GM23338 (cell line): Measurements from ENCODE around the gene EYS.

ENCODE experiments used
- CREB1 ChIP-seq: fragments of 250-450 bp; sonication (Bioruptor Pico); IDR thresholded peaks from 2 replicates; pipeline ENCODE4 v1.5.0; 2020; ENCODE audit warnings: low read depth, mild to moderate bottlenecking, moderate library complexity
- CTCF ChIP-seq, 2 experiments: fragments of 200-600 bp in 1 of 2; sonication (generic) in 1 of 2; conservative IDR thresholded peaks; 2 replicates each; pipeline versions ENCODE4 v1.5.1 to v1.6.1; 2016 to 2017; ENCODE audit warnings: antibody characterized with exemption in 2 of 2, low read depth in 2 of 2, mild to moderate bottlenecking in 2 of 2, moderate library complexity in 1 of 2
- ETS1 ChIP-seq: IDR thresholded peaks from 2 replicates; pipeline ENCODE4 v1.6.1; 2016; ENCODE audit warnings: antibody characterized with exemption
- EZH2 ChIP-seq: fragments of 200-600 bp; sonication (generic); IDR thresholded peaks from one replicate; pipeline ENCODE4 v1.8.0; 2017; ENCODE audit warnings: antibody characterized with exemption, mild to moderate bottlenecking, low read depth; ENCODE audit not compliant: unreplicated experiment
- POLR2AphosphoS5 ChIP-seq: IDR thresholded peaks from 2 replicates; pipeline ENCODE4 v1.6.1; 2016; ENCODE audit warnings: antibody characterized with exemption, low read depth

- no peak for TF ChIP-seq ETS1
- no peak for TF ChIP-seq POLR2AphosphoS5
- no peak for TF ChIP-seq EZH2
- no peak for TF ChIP-seq CTCF (conservative IDR thresholded peaks at IDR 0.05; ENCODE audit: low read depth in 2 of 2)
- TF ChIP-seq CREB1 (CRISPR knock-in tag), result no peak
Observed at GRCh38 chr6:63759605-63760105, 1947.4 kb downstream of the EYS start.
